Glutamatergic neuron (in vitro differentiated cells): Measurements from ENCODE around the gene PRR29. TPM values are rescaled to one million over a fixed set of nuclear protein-coding genes. Genes with fewer than 3 reads are reported as not detected.

Source experiments
- DNase-seq: peaks from one replicate; pipeline ENCODE4 v3.0.0; 2022
- H3K27ac Mint-ChIP-seq: one replicate; pipeline ENCODE4 v1.8.0; 2020; ENCODE audit warnings: mild to moderate bottlenecking, mixed read lengths, inconsistent platforms; ENCODE audit not compliant: unreplicated experiment
- H3K27me3 Mint-ChIP-seq: one replicate; pipeline ENCODE4 v1.8.0; 2020; ENCODE audit warnings: mild to moderate bottlenecking, moderate library complexity, mixed read lengths, inconsistent platforms; ENCODE audit not compliant: unreplicated experiment
- H3K36me3 Mint-ChIP-seq: one replicate; pipeline ENCODE4 v1.8.0; 2020; ENCODE audit warnings: mild to moderate bottlenecking, mixed read lengths, inconsistent platforms; ENCODE audit not compliant: unreplicated experiment
- H3K4me1 Mint-ChIP-seq: one replicate; pipeline ENCODE4 v1.8.0; 2020; ENCODE audit warnings: mild to moderate bottlenecking, low read depth, mixed read lengths, inconsistent platforms; ENCODE audit not compliant: unreplicated experiment
- H3K4me3 Mint-ChIP-seq: one replicate; pipeline ENCODE4 v1.8.0; 2020; ENCODE audit warnings: mild to moderate bottlenecking, mixed read lengths, inconsistent platforms; ENCODE audit not compliant: unreplicated experiment
- H3K9me3 Mint-ChIP-seq: one replicate; pipeline ENCODE4 v1.8.0; 2020; ENCODE audit warnings: mild to moderate bottlenecking, moderate library complexity, mixed read lengths, inconsistent platforms; ENCODE audit not compliant: unreplicated experiment
- CTCF ChIP-seq: fragments of 200-600 bp; sonication (generic); IDR thresholded peaks from one replicate; pipeline ENCODE4 v1.5.0; 2021; ENCODE audit not compliant: partially characterized antibody, unreplicated experiment
- total RNA-seq: library from RNA; stranded (reverse); fragmentation: NEBNext Ultra II Directional; extraction: Animal tissue kit (Norgen Biotek cat#: 25700); gene quantifications from one replicate; pipeline ENCODE4 v1.2.1, GENCODE V29; 2021; ENCODE audit not compliant: unreplicated experiment

PRR29 gene
- total RNA-seq, 1 donor from 2014 or later = not detected

DNA sequence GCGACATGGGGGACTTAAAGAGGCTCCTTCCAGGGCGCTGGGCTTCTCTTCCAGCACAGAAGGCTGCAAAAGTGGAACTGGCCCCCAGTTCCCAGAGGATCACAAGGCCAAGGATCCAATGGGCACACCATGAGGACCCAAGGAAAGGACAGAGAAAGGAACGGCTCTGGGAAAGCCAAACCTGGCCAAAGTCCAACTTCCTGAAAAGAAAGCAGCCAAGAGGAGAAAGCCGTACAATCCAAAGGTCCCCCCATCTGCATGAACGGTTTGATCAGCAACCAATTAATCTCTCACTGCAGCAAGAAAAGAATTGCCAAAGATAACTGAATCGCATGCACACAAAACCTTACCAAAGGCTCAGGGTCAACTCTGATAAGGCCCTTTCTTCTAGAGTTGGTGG is 42.1 kb downstream of the PRR29 start:
- Mint-ChIP-seq H3K36me3 (peaks cover 4% of the 10 kb centered on the region), H3K27me3 (no peaks in the 10 kb centered on the region), H3K4me1 (no peaks in the 10 kb centered on the region), H3K4me3 (no peak overlapping the region), H3K9me3 (peaks cover 3% of the 10 kb centered on the region), H3K27ac (no peak overlapping the region)
- no peak for DNase-seq
- no peak for TF ChIP-seq CTCF

DNA sequence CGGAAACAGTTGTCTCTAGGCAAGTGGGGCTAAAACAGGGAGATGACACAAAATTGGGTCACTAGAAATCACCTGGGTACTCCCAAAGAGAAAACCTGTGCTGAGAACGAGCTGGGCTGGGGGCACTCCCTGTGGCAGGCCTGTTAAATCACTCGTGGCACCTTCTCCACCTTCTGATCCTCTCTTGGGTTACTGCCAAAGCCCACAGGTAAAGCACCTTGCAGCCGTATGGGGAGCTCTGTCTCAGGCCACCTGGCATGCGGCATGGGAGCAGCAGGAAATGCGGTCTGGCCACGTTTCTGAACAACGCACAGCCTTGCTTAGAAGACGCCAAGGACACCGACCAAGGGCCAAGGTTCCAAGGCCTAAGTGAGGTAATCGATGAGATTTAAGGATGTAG is 43.8 kb downstream of the PRR29 start:
- no peak for DNase-seq
- no peak for TF ChIP-seq CTCF
- H3K4me3 Mint-ChIP-seq = no peak overlapping the region
- H3K27me3 Mint-ChIP-seq = no peaks in the 10 kb centered on the region
- H3K27ac Mint-ChIP-seq = no peak overlapping the region
- peaks cover 4% of the 10 kb centered on the region for H3K36me3 Mint-ChIP-seq
- H3K9me3 Mint-ChIP-seq = peaks cover 3% of the 10 kb centered on the region
- H3K4me1 Mint-ChIP-seq = no peaks in the 10 kb centered on the region

- peaks cover 4% of the 10 kb centered on the region for H3K36me3 Mint-ChIP-seq
- no peaks in the 10 kb centered on the region for H3K27me3 Mint-ChIP-seq
- H3K4me3 Mint-ChIP-seq = no peak overlapping the region
- no peak for DNase-seq
- H3K4me1 Mint-ChIP-seq = no peaks in the 10 kb centered on the region
- H3K27ac Mint-ChIP-seq = no peak overlapping the region
- TF ChIP-seq CTCF = no peak
- H3K9me3 Mint-ChIP-seq = peaks cover 3% of the 10 kb centered on the region
Observed at GRCh38 chr17:64042700-64043485, 44.7 kb downstream of the PRR29 start.

GRCh38 chr17:64045176-64045575 is 47.0 kb downstream of the PRR29 start:
- no peak for DNase-seq
- no peak for TF ChIP-seq CTCF
- no peak overlapping the region for H3K4me3 Mint-ChIP-seq
- H3K27me3 Mint-ChIP-seq = no peaks in the 10 kb centered on the region
- H3K4me1 Mint-ChIP-seq = no peaks in the 10 kb centered on the region
- H3K36me3 Mint-ChIP-seq = peaks cover 4% of the 10 kb centered on the region
- H3K27ac Mint-ChIP-seq = no peak overlapping the region
- peaks cover 3% of the 10 kb centered on the region for H3K9me3 Mint-ChIP-seq

DNA sequence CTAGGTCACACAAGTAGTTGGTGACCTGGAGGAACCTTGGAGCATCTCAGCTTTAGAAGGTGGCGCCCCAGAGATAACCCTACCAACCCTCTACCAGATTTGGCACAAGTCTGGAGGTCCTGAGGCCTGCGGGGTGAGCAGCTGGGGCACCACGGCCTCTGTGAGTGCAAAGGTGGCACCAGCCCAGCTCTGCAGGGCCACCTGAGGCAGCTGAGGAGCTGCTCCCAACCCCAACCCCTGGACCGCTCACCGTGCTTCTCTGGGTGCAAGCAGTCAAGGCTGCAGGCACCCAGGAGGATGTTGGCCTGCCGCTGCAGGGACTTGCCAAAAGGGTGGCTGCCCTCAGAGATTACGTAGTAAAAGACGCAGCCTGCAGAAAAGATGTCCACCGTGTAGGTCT is 50.7 kb downstream of the PRR29 start:
- TF ChIP-seq CTCF = no peak
- DNase-seq = no peak
- no peak overlapping the region for H3K27ac Mint-ChIP-seq
- no peaks in the 10 kb centered on the region for H3K27me3 Mint-ChIP-seq
- no peaks in the 10 kb centered on the region for H3K4me1 Mint-ChIP-seq
- no peak overlapping the region for H3K4me3 Mint-ChIP-seq
- no peaks in the 10 kb centered on the region for H3K36me3 Mint-ChIP-seq
- no peaks in the 10 kb centered on the region for H3K9me3 Mint-ChIP-seq
